IPS DF 19.7 (cell line): ENCODE results near the gene ARAP3.
A peak's percentile ranks its signal among the peaks of the same experiment; 100 is the strongest.

Experiments
- DNase-seq: peaks from one replicate; pipeline ENCODE4 v3.0.0-alpha.2; 2013; ENCODE audit warnings: low read depth, low spot score

Gene ARAP3

GRCh38 chr5:141697586-141697985 is 15.6 kb upstream of the ARAP3 start:
- DNase-seq, result no peak

GRCh38 chr5:141696431-141696830 is 14.4 kb upstream of the ARAP3 start:
- no peak for DNase-seq

GRCh38 chr5:141695627-141696215 is 13.7 kb upstream of the ARAP3 start:
- no peak for DNase-seq

DNA sequence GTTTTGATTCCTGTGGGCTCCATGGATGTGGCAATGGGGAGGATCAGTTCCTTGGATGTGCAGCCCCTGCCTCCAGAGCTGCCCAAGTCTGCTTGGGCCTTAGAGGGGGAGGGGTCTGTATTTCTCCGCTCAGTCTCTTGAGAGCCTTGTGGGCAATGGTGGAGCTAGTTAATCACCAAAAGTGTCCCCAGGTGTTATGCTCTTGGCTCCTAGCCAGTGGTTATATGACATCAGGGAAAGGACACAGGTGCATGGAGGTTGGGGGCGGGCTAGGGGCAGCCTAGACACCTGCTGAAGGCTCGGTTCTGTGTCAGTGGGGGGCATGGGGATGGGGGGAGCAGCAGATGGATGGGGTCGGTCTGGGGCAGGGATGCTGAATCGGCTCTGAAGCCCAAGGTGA is 12.4 kb upstream of the ARAP3 start:
- no peak for DNase-seq

DNA sequence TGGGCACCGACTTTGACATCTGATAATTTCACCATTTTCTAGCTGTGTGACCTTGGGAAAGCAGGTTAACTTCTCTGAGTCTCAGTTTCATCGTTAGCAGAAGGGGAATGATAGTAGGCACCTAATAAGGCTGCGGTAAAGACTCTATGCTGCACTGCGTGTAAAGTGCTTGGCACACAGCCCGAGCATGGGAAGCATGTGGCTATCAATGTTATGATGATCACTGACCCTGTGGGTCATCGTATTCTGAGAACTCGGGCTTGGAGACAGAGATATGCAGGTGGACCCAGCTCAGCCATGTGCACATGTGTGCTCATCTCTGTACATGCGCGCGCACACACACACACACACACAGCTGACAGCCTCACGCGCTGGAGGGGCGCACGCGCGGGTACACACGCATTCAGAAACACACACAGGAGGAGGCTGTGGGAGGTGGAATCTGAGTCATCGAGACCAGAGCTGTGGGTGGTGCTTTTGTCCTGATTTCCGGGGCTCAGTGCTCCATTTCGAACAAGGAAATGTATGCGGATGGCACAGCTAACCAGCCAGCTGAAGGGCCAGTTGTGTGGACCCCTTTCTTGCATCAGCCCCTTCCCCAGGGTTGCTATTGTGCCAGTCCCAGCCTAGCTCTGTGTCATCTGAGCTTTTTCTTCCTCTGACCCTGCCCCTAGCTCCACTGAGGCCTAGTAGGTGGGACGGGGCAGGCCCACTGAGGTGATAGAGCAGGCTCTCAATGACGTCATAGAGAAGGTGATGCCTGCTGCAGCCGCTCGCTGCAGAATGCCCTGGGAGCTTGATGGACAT is 11.1 kb upstream of the ARAP3 start:
- no peak for DNase-seq

- DNase-seq, result no peak
Measured at GRCh38 chr5:141692533-141692888, 10.5 kb upstream of the ARAP3 start.

- no peak for DNase-seq
Measured at GRCh38 chr5:141691867-141692532, 10.0 kb upstream of the ARAP3 start.

DNA sequence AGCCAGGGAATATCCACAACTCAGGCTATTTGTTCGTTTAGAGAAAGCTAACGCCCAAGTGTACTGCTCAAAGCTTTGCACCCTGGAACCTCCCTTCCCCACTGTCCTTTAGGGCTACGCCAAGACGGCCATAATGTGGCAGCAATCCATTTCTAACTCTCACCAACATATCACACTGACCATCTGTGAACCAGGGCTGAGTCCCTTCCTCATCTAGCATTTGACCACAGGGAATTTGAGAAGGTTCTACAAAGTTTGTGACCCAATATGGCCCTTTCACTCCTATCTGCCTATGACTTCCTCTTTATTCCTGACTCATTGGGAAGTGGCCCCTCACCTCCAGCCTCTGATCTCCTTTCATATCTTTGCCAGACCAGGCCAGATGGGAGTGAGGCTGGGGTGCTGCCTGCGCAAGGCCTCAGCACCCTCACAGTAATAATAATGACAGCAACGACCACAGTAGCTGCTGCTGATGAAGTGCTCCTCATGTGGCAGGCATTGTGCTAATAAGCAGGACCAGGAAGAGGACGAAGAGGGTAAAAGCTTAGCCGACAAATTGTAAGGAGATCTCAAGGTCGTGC is 9.3 kb upstream of the ARAP3 start:
- DNase-seq, result no peak

GRCh38 chr5:141686648-141687416 is 4.8 kb upstream of the ARAP3 start:
- DNase-seq, result no peak

DNA sequence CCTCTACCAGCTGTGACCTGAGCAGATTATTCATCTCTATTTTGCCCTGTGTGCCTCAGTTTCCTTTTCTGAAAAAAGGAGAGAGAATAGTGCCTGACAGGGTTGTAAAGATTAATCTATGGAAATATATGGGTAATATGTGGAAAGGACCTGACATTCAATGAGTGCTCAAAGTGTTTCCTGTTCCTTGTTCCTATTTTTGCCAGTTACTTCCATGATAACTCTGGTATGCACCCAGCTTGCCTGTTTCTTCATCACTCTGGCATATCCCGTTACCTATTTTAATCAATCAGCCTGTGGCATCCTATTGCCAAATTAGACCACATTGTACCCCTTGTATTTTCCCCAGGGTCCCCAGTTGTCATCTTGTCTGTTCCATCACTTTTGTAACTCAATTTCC is 3.6 kb upstream of the ARAP3 start:
- no peak for DNase-seq

DNA sequence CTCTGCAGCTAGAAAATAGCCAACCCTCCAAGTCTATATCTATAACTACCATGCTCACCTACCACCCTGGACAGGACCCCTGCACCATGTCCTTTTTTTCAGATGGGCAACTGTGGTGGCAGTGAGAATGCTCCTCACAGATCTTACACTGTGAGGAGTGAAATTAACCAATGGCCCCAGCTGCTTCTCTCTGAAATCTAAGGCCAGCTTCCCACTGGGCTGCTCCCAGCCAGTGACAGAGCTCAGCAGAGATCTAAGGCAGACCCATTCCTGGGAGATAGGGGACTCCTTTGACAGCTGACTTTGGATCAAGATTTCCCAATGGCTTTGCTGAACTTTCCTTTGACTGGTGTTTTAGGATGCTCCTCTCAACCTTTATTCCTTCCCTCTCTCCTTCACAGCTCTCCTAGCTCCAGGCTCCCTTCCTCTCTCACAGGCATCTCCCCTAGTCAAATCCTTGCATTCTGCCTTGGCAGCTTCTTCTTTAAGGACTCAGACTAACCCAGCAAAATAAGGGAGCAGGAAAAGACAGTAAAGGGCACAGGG is 1.6 kb upstream of the ARAP3 start:
- no peak for DNase-seq

DNA sequence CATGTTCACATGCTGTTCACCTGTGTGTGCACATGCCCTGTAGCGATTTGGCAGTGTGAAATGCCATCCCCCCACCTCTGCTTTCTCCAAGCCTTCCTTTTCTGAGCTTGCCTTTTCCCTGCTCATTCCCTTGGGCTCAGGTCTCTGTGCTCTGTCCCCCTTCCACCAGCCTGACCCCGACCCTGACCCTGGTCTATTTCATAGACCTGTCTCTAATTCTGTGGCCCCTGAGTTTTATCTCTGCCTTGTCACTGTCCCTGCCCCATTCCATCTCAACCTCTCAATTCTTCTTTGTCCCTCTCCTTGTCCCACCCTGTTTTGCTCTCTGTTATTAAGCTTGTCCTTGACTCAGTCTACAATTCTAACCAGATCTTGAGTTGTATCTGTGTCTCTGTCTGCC is 735 bp downstream of the ARAP3 start:
- DNase-seq, result no peak

DNA sequence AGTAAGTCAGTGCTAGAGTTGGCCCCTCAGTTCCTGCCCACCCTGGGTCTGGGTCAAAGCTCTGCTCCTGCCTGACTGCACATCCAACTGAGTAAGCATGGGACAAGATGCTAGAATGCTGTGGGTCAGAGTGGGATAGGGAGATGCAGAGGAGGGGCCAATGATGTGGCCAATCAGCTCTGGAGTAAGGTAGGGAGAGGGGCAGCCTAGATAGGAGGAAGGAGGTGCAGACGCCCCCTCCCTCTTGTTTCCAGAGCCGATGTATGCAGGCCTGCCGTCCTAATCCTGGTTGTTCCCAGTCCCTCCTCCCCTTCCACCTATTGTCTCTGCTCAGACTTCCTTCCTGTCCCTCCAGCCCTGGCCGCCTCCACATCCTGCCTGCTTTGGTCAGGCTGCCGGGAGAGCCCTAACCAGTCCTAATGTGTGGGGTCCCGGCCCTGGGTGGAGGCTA is 1.3 kb downstream of the ARAP3 start:
- peak; percentile 98 for DNase-seq

GRCh38 chr5:141680178-141680577 is 1.9 kb downstream of the ARAP3 start:
- no peak for DNase-seq

GRCh38 chr5:141677415-141677814 is 4.6 kb downstream of the ARAP3 start:
- DNase-seq, result no peak

DNA sequence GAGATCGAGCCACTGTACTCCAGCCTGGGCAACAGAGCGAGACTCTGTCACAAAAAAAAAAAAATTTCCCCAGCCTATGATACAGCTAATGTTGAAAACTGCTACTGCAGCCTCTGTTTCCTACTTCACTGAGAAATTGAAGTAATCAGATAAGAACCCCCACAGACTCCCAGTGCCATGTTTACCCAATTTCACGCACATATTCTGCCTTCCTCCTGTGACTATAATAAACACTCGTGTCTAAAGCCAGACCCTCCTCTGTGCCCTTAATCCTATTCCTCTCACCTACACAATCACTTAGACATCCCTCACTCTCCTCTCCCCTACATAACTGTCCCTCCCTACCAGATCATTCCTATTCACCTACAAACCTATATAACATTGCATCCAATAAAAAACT is 6.4 kb downstream of the ARAP3 start:
- DNase-seq, result no peak

DNA sequence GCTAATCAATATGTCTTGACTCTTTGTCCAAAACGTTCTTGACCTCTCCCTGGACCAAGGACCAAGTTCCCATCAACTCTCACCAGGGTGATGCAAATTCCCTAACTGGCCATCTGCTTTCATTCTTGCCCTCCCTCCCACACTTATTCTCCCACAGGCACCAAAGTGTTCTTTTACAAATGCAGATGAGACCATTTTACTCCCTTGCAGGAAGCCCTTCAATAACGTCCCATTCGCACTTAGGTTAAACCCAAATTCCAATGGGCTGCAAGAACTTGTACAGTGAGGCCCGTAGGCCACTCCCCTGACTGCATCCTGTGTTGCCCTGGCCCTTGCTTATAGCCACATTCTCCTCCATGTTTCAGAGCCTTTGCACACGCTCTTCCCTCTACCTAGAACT is 7.3 kb downstream of the ARAP3 start:
- DNase-seq, result peak; percentile 97

DNA sequence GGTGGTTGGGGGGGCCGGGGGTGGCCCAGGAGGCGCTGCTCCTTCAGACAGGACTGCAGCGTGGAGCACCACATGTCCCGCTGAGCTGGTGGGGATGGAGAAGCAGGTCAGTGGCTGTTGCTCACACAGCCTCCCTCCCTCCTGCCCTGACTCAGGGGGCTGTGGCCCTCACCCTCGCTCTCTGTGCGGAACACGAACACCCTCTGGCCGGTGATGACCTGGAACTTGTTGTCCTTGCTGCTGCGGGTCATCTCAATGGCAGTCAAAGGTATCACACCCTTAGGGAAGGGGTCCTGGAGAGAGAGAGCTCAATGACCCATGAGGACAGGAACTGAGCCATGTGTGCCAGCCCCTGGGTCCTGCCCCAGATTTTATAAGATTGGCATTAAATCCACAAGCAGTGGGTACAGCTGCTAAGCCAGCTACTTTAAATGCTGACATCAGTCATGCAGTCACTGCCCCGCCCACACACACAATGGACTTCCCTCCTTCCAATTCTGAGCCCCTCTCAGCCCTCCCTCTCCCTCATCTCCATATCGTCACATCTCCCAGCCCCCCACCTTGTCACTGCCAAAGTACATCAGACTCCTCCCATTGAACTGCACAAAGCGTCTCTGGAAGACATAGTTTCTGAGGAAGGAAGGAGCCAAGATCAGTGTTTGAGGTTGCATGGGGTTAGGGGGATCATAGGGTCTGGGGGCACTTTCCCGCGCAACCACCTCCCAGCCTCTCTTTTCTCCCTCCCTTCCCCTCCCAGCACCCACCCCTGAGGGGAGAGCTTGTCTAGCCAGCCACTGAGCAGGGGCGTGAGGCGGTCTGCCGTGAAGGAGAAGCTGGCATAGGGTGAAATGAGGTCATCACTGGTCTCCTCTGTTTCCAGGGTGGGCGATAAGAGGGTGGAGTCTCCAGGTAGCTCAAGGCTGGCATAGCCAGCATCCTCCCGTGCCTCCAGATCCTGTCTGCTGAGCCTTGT is 8.9 kb downstream of the ARAP3 start:
- no peak for DNase-seq

- DNase-seq, result no peak
Measured at GRCh38 chr5:141672071-141672840, 9.8 kb downstream of the ARAP3 start.

- DNase-seq, result no peak
Measured at GRCh38 chr5:141669520-141669919, 12.5 kb downstream of the ARAP3 start.
